GM12865 (cell line): ENCODE data around the gene UST.

Experiments
- DNase-seq: peaks from one replicate; pipeline ENCODE4 v3.0.0; 2010; ENCODE audit warnings: low read depth
- H3K4me3 ChIP-seq: 2 replicates; pipeline ENCODE4 v1.5.1; 2011; ENCODE audit warnings: mild to moderate bottlenecking, low read depth, low read length, control low read depth
- TF ChIP-seq, protein P1 (sequence below): IDR thresholded peaks from 2 replicates; pipeline ENCODE4 v1.5.1; 2011; ENCODE audit warnings: low read length, control low read depth, low read depth, inconsistent platforms; ENCODE audit not compliant: insufficient read depth; ENCODE audit errors: missing control alignments

UST gene

DNA sequence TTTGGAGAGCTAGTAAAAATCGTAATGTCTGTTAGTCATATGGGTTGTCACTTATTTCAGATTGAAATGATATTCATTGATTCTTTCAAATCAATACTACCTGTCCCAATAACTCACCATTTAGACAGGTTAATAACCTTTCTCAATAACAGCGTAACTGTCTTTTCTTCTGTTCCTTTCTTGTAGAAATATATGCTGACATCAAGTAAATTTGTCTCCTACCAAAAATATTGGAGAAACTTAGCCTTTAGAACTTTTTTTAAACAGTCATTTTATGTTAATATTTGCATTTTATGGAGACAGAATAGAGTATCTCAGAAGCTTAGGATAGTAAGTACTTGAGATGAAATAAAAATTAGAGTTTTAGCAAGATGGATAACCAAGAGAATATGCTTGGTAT lies 278.2 kb downstream of the UST start:
- DNase-seq = no peak
- TF ChIP-seq, protein P1, sequence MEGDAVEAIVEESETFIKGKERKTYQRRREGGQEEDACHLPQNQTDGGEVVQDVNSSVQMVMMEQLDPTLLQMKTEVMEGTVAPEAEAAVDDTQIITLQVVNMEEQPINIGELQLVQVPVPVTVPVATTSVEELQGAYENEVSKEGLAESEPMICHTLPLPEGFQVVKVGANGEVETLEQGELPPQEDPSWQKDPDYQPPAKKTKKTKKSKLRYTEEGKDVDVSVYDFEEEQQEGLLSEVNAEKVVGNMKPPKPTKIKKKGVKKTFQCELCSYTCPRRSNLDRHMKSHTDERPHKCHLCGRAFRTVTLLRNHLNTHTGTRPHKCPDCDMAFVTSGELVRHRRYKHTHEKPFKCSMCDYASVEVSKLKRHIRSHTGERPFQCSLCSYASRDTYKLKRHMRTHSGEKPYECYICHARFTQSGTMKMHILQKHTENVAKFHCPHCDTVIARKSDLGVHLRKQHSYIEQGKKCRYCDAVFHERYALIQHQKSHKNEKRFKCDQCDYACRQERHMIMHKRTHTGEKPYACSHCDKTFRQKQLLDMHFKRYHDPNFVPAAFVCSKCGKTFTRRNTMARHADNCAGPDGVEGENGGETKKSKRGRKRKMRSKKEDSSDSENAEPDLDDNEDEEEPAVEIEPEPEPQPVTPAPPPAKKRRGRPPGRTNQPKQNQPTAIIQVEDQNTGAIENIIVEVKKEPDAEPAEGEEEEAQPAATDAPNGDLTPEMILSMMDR = no peak
- no peak overlapping the region for H3K4me3 ChIP-seq

DNA sequence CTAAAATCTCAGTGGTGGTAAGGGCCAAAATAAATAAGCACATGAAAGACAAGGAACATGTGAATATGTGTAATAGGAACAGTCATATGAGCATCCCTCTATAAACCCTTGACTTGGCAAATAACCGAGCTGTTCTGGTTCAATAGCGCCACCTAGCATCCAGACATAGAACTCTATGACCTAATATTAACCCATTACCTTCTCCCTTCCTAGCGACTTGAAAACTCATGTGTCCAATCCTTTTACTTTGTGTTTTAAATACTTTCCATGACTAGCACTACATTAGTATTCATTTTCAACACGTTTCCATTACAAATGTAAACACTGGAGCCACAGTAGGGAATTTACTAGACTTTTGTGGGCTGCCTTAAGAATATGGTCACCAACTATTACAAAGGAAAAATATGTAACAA lies 279.7 kb downstream of the UST start:
- H3K4me3 ChIP-seq = no peak overlapping the region
- TF ChIP-seq, protein P1 = peak; percentile 36
- DNase-seq = peak; percentile 55

DNA sequence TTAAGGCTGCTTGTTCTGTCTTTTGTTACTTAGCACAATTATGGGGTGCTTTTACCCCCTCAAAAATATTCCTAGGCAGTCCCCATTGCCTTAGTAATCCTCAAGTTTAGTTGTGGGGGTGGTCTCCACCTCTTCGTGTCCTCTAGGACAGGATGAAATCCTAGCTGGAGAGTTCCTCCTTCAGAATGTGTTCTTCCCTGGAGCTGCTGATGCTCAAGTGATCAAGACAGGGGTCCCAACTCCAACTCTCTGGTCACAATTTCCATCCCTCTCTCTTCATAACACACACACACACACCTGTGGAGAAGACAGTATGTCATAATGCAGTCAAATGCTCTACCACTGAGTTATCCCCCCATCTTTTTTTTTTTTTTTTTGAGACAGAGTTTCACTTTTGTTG lies 280.7 kb downstream of the UST start:
- no peak overlapping the region for H3K4me3 ChIP-seq
- no peak for DNase-seq
- TF ChIP-seq, protein P1 = no peak

DNA sequence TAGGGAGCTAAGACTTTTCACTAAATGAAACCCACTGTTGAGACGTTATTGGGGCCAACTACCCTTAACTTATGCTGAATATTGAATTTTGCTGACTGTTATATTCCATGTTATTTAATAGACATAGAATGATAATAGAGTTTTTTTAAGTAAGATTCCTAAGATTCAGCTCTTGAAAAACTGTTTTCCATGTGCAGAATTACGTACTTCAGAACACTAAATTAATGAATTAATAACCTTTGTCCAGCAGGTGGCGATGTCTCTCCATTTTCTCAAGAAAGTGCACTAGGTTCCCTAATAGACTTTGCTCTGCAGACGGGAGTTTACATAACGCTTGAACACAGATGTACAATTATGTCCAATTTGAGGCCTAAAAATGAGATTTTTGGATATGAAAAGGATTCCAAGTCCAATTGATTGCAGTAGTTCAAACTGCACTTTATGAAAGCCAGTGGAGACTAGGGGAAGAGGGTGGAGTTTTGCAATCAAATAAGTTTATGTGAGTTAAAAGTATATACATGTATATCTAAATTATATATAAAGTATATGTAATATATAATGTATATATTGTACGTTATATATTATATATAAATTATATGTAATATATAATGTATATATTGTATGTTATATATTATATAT lies 282.1 kb downstream of the UST start:
- TF ChIP-seq, protein P1 = peak; percentile 48
- DNase-seq = peak; percentile 95
- H3K4me3 ChIP-seq = no peak overlapping the region

DNA sequence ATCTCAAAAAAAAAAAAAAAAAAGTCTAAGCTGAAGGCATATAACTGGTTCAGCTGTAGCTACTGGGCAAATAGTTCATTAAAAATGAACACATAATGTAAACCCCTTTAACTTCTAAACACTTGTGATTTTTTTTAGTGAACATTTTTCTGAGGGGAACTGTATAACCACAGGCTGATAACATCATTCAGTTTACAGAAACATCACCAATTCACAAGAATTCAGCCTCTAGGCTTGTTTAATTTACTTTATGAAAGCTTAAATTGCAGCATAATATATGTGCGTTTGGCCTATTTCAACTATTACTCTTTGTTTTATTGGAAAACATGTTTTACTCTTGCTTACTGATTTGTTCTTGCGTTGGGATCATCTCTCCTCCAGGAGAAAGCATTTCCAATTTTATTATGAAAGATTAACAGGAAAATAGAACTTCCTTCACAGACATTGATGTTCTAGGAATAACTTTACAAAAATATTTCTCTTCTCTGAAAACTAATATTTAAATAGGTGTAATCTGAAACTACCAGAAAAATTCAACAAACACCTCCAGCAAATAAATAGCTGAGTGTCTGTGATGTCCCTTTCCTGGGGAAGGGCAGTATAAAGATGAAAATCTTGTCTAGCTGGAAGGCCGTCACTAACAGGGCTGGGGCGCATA lies 284.5 kb downstream of the UST start:
- TF ChIP-seq, protein P1 = no peak
- no peak for DNase-seq
- H3K4me3 ChIP-seq = peak overlapping the region; percentile 66

DNA sequence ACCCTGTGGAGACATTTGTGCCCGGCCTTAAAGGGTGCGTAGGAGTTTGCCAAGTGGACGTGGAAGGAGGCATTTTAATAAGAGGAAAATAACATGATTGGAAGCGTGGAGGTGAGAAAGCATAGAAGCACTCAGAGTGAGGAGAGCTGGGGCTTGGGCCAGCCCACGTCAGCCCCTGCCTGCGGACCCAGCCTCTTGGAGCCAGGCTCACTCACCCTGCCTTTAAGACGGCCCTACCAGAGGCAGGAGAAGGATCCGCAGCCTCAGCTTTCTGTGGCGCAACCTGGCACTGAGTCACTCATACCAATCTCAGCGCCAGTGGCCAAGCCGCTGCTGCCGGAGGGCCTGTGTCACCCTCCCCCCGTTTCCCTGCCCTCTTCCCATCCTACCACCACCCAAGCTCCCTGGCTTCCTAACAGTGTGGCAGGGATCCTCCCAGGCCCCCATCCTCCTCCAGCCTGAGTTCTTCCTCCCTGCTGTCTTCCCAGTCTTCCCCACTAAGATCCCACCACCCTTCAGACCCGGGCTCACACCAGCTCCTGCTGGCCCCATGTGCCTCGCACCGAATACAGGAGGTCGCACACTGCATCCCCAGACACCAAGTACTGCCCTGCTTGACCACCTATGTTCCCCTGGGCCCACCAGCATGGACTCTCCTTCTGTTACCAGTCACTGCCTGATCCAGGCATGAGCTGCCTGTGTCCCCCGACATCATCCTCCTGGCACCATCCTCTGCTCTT lies 285.2 kb downstream of the UST start:
- DNase-seq = peak; percentile 62

More for the DNA sequence above, 285.2 kb downstream of the UST start:
- TF ChIP-seq, protein P1 = no peak
- H3K4me3 ChIP-seq = peak overlapping the region; percentile 66
